ENCODE measurements around the gene KSR2.

KSR2 gene

GRCh38 chr12:117521346-117521745, 447.4 kb downstream of the KSR2 start:
- DNase-seq: no peak

- DNase-seq: no peak
Observed at GRCh38 chr12:117518594-117519270, 450.1 kb downstream of the KSR2 start.

- DNase-seq: no peak
Observed at GRCh38 chr12:117517219-117517739, 451.5 kb downstream of the KSR2 start.

- DNase-seq: no peak
Observed at GRCh38 chr12:117516034-117516433, 452.8 kb downstream of the KSR2 start.

- no peak for DNase-seq
Observed at GRCh38 chr12:117514016-117514415, 454.8 kb downstream of the KSR2 start.

- DNase-seq: no peak
Observed at GRCh38 chr12:117513353-117513752, 455.4 kb downstream of the KSR2 start.

- no peak for DNase-seq
Observed at GRCh38 chr12:117508468-117508867, 460.3 kb downstream of the KSR2 start.

- DNase-seq: peak; percentile 97
Observed at GRCh38 chr12:117507548-117507947, 461.2 kb downstream of the KSR2 start.

- no peak for DNase-seq
Observed at GRCh38 chr12:117506333-117506732, 462.5 kb downstream of the KSR2 start.

GRCh38 chr12:117502633-117503032, 466.2 kb downstream of the KSR2 start:
- DNase-seq: no peak

GRCh38 chr12:117502233-117502632, 466.6 kb downstream of the KSR2 start:
- no peak for DNase-seq

- no peak for DNase-seq
Observed at GRCh38 chr12:117501076-117501869, 467.5 kb downstream of the KSR2 start.

- DNase-seq: no peak
Observed at GRCh38 chr12:117499759-117500485, 468.9 kb downstream of the KSR2 start.

- no peak for DNase-seq
Observed at GRCh38 chr12:117498880-117499279, 469.9 kb downstream of the KSR2 start.

GRCh38 chr12:117498256-117498655, 470.5 kb downstream of the KSR2 start:
- DNase-seq: no peak

- no peak for DNase-seq
Observed at GRCh38 chr12:117497407-117497806, 471.4 kb downstream of the KSR2 start.

GRCh38 chr12:117494833-117495655, 473.7 kb downstream of the KSR2 start:
- no peak for DNase-seq

- DNase-seq: no peak
Observed at GRCh38 chr12:117491711-117492110, 477.1 kb downstream of the KSR2 start.

GRCh38 chr12:117490130-117490529, 478.7 kb downstream of the KSR2 start:
- no peak for DNase-seq

- DNase-seq: no peak
Observed at GRCh38 chr12:117489671-117490070, 479.1 kb downstream of the KSR2 start.

- peak; percentile 25 for DNase-seq
Observed at GRCh38 chr12:117486840-117487659, 481.7 kb downstream of the KSR2 start.

Measured in NCI-H748 treated with DMSO at 0.1 percent for 48 hours (cell line).